HG03159 (cell line): ENCODE measurements around the gene THAP7.

Source experiments
- ATAC-seq: cut with Tn5 transposase; IDR thresholded peaks from one replicate; pipeline ENCODE4 v1.9.1; 2021; ENCODE audit warnings: mild to moderate bottlenecking, moderate library complexity; ENCODE audit not compliant: unreplicated experiment

THAP7 gene

GRCh38 chr22:20965104-20965887 lies 36.6 kb downstream of the THAP7 start:
- no peak for ATAC-seq

GRCh38 chr22:20964799-20965103 lies 37.2 kb downstream of the THAP7 start:
- ATAC-seq, result no peak

GRCh38 chr22:20964090-20964798 lies 37.7 kb downstream of the THAP7 start:
- no peak for ATAC-seq

- no peak for ATAC-seq
Measured at GRCh38 chr22:20963201-20964052, 38.5 kb downstream of the THAP7 start.

- ATAC-seq, result no peak
Measured at GRCh38 chr22:20962491-20962945, 39.4 kb downstream of the THAP7 start.

- no peak for ATAC-seq
Measured at GRCh38 chr22:20960609-20961008, 41.3 kb downstream of the THAP7 start.

GRCh38 chr22:20959578-20960461 lies 42.1 kb downstream of the THAP7 start:
- ATAC-seq, result no peak

GRCh38 chr22:20957683-20958431 lies 44.1 kb downstream of the THAP7 start:
- no peak for ATAC-seq

GRCh38 chr22:20957102-20957682 lies 44.7 kb downstream of the THAP7 start:
- no peak for ATAC-seq

GRCh38 chr22:20956258-20957101 lies 45.4 kb downstream of the THAP7 start:
- ATAC-seq, result no peak

GRCh38 chr22:20955548-20955947 lies 46.4 kb downstream of the THAP7 start:
- no peak for ATAC-seq

- no peak for ATAC-seq
Measured at GRCh38 chr22:20953668-20954500, 48.0 kb downstream of the THAP7 start.

- ATAC-seq, result no peak
Measured at GRCh38 chr22:20953342-20953608, 48.6 kb downstream of the THAP7 start.

GRCh38 chr22:20952544-20953341 lies 49.2 kb downstream of the THAP7 start:
- ATAC-seq, result no peak

- no peak for ATAC-seq
Measured at GRCh38 chr22:20951932-20952380, 50.0 kb downstream of the THAP7 start.

- ATAC-seq, result no peak
Measured at GRCh38 chr22:20951151-20951931, 50.6 kb downstream of the THAP7 start.
